Nephron (organoid): ENCODE results near the gene TDRD7.
"Not testable (repeated sequence)": the region's sequence is repeated elsewhere in the genome, so short reads cannot be mapped to it uniquely, and the experiment has no call there.

ENCODE experiments used
- H3K27ac Mint-ChIP-seq, 3 experiments: 2 replicates each; pipeline ENCODE4 v1.8.0; 2020; ENCODE audit warnings: mixed read lengths in 3 of 3, mild to moderate bottlenecking in 2 of 3, moderate library complexity in 1 of 3
- H3K27me3 Mint-ChIP-seq: 2 replicates; pipeline ENCODE4 v1.8.0; 2021; ENCODE audit warnings: low read depth, mild to moderate bottlenecking, moderate library complexity, mixed read lengths
- H3K36me3 Mint-ChIP-seq: 2 replicates; pipeline ENCODE4 v1.8.0; 2020; ENCODE audit warnings: low read depth, mixed read lengths
- H3K4me1 Mint-ChIP-seq: 2 replicates; pipeline ENCODE4 v1.8.0; 2020; ENCODE audit warnings: mixed read lengths
- H3K4me3 Mint-ChIP-seq, 3 experiments: 2 replicates each; pipeline ENCODE4 v1.8.0; 2020; ENCODE audit warnings: mild to moderate bottlenecking in 3 of 3, mixed read lengths in 3 of 3, moderate library complexity in 2 of 3
- H3K9me3 Mint-ChIP-seq: 2 replicates; pipeline ENCODE4 v1.8.0; 2020; ENCODE audit warnings: mixed read lengths
- CTCF ChIP-seq, 3 experiments: fragments of 200-600 bp; sonication (generic); IDR thresholded peaks; one replicate each; pipeline ENCODE4 v1.5.0; 2021; ENCODE audit warnings: antibody characterized with exemption in 3 of 3; ENCODE audit not compliant: unreplicated experiment in 3 of 3

The TDRD7 gene

GRCh38 chr9:97441729-97442128 lies 29.8 kb downstream of the TDRD7 start:
- no peak for TF ChIP-seq CTCF (IDR thresholded peaks at IDR 0.05; ENCODE audit: unreplicated experiment in 3 of 3)
- H3K27ac Mint-ChIP-seq = no peak overlapping the region
- H3K27me3 Mint-ChIP-seq = no peaks in the 10 kb centered on the region
- no peaks in the 10 kb centered on the region for H3K9me3 Mint-ChIP-seq
- H3K4me1 Mint-ChIP-seq = peaks cover 17% of the 10 kb centered on the region
- no peak overlapping the region for H3K4me3 Mint-ChIP-seq
- H3K36me3 Mint-ChIP-seq = no peaks in the 10 kb centered on the region

- H3K27me3 Mint-ChIP-seq = no peaks in the 10 kb centered on the region
- peaks cover 12% of the 10 kb centered on the region for H3K4me1 Mint-ChIP-seq
- H3K4me3 Mint-ChIP-seq = no peak overlapping the region
- H3K9me3 Mint-ChIP-seq = no peaks in the 10 kb centered on the region
- H3K27ac Mint-ChIP-seq = no peak overlapping the region
- no peak for TF ChIP-seq CTCF (IDR thresholded peaks at IDR 0.05; ENCODE audit: unreplicated experiment in 3 of 3)
- no peaks in the 10 kb centered on the region for H3K36me3 Mint-ChIP-seq
These were observed 33.3 kb downstream of the TDRD7 start for GRCh38 chr9:97445119-97445701.

- H3K27me3 Mint-ChIP-seq = no peaks in the 10 kb centered on the region
- H3K4me1 Mint-ChIP-seq = peaks cover under 1% of the 10 kb centered on the region
- H3K9me3 Mint-ChIP-seq = no peaks in the 10 kb centered on the region
- TF ChIP-seq CTCF (IDR thresholded peaks at IDR 0.05; ENCODE audit: unreplicated experiment in 3 of 3) = no peak
- no peak overlapping the region for H3K27ac Mint-ChIP-seq
- H3K4me3 Mint-ChIP-seq = no peak overlapping the region
- no peaks in the 10 kb centered on the region for H3K36me3 Mint-ChIP-seq
These were observed 35.1 kb downstream of the TDRD7 start for GRCh38 chr9:97447001-97447400.

- not testable (repeated sequence) for H3K27ac Mint-ChIP-seq, H3K27me3 Mint-ChIP-seq, H3K4me3 Mint-ChIP-seq, H3K36me3 Mint-ChIP-seq, H3K4me1 Mint-ChIP-seq
- peaks cover 26% of the 10 kb centered on the region for H3K9me3 Mint-ChIP-seq
These were observed 41.7 kb downstream of the TDRD7 start for GRCh38 chr9:97453573-97453972.

- H3K9me3 Mint-ChIP-seq = peaks cover 26% of the 10 kb centered on the region
- H3K4me3 Mint-ChIP-seq, H3K27ac Mint-ChIP-seq, H3K36me3 Mint-ChIP-seq, H3K27me3 Mint-ChIP-seq, H3K4me1 Mint-ChIP-seq: not testable (repeated sequence)
These were observed 44.9 kb downstream of the TDRD7 start for GRCh38 chr9:97456841-97457240.

GRCh38 chr9:97459326-97459725 lies 47.4 kb downstream of the TDRD7 start:
- H3K4me3 Mint-ChIP-seq = no peak overlapping the region
- H3K4me1 Mint-ChIP-seq = no peaks in the 10 kb centered on the region
- no peak for TF ChIP-seq CTCF (IDR thresholded peaks at IDR 0.05; ENCODE audit: unreplicated experiment in 3 of 3)
- no peak overlapping the region for H3K27ac Mint-ChIP-seq
- H3K27me3 Mint-ChIP-seq = no peaks in the 10 kb centered on the region
- no peaks in the 10 kb centered on the region for H3K36me3 Mint-ChIP-seq
- peaks cover 17% of the 10 kb centered on the region for H3K9me3 Mint-ChIP-seq

- Mint-ChIP-seq H3K4me3 (no peak overlapping the region), H3K27ac (no peak overlapping the region), H3K36me3 (no peaks in the 10 kb centered on the region), H3K4me1 (no peaks in the 10 kb centered on the region), H3K9me3 (peaks cover 4% of the 10 kb centered on the region), H3K27me3 (no peaks in the 10 kb centered on the region)
- TF ChIP-seq CTCF (IDR thresholded peaks at IDR 0.05; ENCODE audit: unreplicated experiment in 3 of 3) = no peak
These were observed 50.3 kb downstream of the TDRD7 start for GRCh38 chr9:97462159-97462558.
